ENCODE data around the gene MRTFA.

GRCh38 chr22:40526960-40527359 is 109.6 kb downstream of the MRTFA start:
- TF ChIP-seq CTCF (conservative IDR thresholded peaks at IDR 0.05) (no peak), EZH2 (IDR thresholded peaks at IDR 0.05; ENCODE audit: low read depth) (no peak)

Measured in PC-9 (cell line).